HG02943 (cell line): Measurements from ENCODE around the gene MACROH2A1.
"Not testable (repeated sequence)": the region's sequence is repeated elsewhere in the genome, so short reads cannot be mapped to it uniquely, and the experiment has no call there.

Source experiments
- ATAC-seq: cut with Tn5 transposase; IDR thresholded peaks from one replicate; pipeline ENCODE4 v1.9.1; 2021; ENCODE audit warnings: mild to moderate bottlenecking, low read depth, moderate library complexity; ENCODE audit not compliant: unreplicated experiment

Gene MACROH2A1

DNA sequence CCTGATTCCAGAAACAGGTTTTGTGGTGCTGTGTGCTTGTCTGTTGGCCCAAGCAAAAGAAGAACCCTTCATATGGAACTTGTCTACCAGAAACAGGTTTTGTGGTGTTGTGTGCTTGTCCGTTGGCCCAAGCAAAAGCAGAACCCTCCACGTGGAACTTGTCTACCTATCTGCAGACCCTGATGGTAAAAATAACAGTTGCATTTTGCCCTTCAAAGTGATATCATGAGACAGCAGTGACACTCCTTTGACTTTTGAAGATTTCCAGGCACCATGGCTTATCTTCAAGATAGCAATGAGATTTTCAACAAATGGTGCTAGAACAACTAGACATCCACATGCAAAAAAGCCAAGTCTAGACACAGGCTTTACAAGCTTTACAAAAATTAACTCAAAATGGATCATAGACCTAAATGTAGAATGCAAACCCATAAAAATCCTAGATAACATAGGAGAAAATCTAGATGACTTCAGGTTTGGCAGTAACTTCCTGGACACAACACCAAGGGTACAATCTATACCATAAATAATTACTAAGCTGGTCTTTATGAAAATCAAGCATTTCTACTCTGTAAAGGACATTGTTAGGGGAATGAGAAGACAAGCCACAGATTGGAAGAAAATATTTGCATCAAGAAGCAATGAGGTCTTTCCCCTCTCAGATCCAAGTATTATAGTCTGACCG lies 16.8 kb downstream of the MACROH2A1 start:
- ATAC-seq = no peak

- no peak for ATAC-seq
Observed at GRCh38 chr5:135379046-135379654, 19.9 kb downstream of the MACROH2A1 start.

GRCh38 chr5:135377751-135378680 lies 21.0 kb downstream of the MACROH2A1 start:
- no peak for ATAC-seq

DNA sequence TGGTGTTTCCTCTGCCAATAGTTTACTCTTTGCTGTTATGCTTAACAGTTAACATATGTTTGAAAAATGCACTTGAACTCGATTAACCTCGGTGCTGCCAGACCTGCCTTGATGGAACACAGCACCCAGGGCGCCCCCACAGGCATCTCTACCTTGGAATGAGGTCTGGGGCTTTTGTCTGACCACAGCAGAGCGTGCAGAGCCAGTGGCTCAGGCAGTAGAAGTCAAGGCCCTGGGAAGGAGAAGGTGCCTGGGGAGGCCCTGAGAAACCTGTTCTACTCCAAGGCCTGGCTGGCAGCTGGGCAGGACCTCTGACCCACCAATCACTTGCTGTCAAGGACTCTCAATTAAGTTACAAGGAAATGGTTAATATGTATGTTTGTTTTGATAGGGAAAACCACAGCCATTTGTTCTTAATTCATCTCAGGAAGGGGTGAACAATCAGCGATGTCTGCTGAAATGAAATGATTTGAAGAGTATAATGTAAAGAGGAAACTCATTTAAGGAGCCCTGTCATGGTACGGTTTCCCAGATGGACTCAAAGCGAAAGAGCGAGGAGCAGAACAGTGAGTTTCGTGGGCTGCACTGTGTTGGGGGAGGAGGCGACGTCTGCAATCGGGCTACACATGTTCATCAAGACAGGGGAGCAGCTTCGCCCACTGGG lies 21.9 kb downstream of the MACROH2A1 start:
- no peak for ATAC-seq

- no peak for ATAC-seq
Observed at GRCh38 chr5:135375040-135375793, 23.8 kb downstream of the MACROH2A1 start.

DNA sequence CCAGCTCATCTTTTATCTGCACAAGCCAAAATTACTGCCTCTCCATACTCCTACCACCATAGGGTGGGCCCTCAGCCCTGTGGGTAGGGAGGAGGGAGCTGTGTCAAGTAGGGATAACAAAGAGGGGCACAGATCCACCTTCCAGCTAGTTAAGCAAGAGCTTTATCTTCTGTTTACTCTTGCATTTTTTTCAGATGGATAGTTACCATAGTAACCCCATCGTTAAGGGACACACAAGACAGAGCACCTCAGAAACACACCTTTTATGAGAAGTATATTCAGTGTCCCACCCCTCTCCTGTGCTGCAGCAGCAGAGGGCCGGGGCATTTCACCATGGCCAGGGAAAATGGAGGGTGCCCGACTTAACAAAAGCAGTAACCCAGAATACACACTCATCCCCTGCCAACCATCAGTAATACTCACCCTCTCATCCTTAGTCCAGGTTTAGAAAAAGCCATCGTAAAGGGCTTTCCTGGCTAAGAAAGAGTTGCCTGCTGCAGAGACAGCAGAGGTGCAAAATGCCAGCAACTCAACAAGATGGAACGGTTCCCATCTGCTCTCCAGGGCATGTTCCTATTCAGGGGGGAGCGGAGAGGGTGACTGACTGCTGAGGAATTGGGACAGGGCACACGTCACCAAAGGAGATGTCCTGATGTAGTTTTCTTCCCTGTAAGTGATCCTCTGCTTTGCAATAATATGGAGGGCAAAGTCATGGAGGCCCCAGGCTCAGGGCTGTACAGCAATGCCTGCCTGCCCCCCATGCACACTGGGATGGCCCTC lies 25.1 kb downstream of the MACROH2A1 start:
- no peak for ATAC-seq

GRCh38 chr5:135372654-135373381 lies 26.2 kb downstream of the MACROH2A1 start:
- ATAC-seq = no peak

- ATAC-seq = no peak
Observed at GRCh38 chr5:135371622-135372232, 27.3 kb downstream of the MACROH2A1 start.

DNA sequence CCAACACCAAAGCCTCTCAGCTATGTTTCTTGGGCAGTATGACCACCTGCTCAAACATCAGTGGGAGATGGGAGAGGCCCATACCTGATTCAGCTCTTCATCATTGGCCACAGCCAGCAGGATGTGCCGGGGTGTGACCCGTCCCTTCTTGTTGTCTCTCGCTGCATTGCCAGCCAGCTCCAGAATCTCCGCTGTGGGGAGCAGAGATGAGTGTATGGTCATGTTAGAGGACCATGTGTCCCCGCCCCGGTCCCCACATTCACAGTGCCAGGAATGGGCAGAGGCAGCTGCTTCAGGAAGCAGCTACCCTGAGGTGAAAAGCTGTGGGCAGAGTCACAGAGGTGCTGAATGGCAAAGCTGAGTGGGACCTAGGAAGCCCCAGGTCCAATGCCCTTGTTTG lies 29.1 kb downstream of the MACROH2A1 start:
- ATAC-seq = no peak

- ATAC-seq = no peak
Observed at GRCh38 chr5:135367554-135367953, 31.5 kb downstream of the MACROH2A1 start.

- no peak for ATAC-seq
Observed at GRCh38 chr5:135367076-135367475, 32.0 kb downstream of the MACROH2A1 start.

DNA sequence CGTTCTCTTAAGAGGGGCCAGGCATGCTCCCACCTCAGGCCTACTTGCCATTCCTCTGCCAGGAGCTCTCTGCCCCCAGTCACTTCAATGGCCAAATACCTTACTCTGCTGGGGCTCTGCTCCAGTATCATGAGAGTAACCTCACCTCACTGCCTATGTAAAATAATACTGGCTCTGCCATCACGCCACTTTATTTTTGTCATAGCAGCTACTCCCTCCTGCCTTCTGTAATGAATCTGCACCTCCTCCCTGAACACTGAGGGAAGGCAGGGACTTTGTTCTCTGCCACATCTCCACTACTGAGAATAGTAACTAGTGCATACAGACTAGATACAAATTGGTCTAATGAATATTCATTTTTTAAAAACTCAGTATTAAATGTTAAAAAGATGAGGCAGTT lies 33.8 kb downstream of the MACROH2A1 start:
- ATAC-seq = no peak

GRCh38 chr5:135364421-135365262 lies 34.4 kb downstream of the MACROH2A1 start:
- no peak for ATAC-seq

DNA sequence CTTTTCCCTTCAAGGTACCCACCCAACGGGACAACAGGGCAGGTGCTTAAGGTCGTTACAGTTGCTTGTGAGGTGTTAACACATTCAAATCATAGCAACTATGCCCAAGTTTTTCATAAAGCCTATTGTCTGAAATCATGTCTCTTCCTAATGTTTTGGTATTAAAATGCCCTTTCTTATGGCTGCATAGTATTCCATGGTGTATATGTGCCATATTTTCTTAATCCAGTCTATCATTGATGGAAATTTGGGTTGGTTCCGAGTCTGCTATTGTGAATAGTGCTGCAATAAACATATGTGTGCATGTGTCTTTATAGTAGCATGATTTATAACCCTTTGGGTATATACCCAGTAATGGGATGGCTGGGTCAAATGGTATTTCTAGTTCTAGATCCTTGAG lies 35.7 kb downstream of the MACROH2A1 start:
- ATAC-seq = not testable (repeated sequence)

- no peak for ATAC-seq
Observed at GRCh38 chr5:135362102-135362501, 36.9 kb downstream of the MACROH2A1 start.

DNA sequence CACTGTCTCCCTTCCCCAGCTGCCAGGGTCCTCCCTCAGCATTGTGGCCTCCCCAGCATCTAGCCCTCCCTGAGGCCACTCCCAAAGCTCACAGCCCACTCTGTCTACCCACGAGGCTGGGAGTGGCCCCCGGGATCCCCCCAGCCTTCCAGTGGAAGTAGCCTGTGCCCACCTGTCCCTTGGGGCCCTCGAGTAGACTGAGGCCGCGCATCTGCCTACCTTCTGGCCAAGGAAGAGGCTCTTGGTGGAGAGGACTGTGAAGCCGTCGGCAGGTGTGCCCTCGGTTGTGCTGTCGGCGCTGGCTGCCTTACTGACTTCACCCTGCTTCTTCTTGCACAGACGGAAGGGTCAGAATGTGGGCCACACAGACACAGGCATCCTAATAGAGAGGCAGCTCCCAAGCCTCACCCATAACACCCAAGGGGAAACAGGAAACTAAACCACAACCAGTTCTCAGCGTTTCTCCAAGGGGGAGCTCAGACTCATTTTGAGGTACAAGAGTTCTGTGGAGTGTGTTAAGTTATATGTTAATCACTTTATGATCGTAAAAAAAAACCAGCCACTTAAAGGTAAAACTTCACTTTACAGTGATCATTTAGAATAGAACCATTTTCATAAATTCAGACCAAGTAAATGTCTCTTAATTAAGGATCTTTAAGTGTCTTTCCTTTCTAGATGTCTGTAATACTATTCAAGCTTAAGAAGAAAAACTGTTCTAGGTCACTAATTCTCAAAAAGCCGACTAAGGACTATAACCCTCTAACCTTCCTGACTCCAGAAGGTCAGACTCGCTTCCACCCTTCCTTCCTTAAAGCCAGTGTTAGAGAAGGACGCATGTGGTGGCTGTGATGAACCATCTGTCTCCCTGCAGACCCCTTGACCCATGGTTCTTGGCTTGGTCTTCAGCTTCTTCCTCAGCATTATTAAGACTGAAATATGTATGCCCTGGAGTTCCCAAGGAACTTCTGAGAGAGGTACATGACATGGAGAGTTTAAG lies 38.5 kb downstream of the MACROH2A1 start:
- no peak for ATAC-seq
